Lower leg skin (tissue), 4 donors: Measurements from ENCODE around the gene CFAP54. TPM values are rescaled to one million over a fixed set of nuclear protein-coding genes. Genes with fewer than 3 reads are reported as not detected.
"Not testable (repeated sequence)": the region's sequence is repeated elsewhere in the genome, so short reads cannot be mapped to it uniquely, and the experiment has no call there.

ENCODE experiments used
- DNase-seq, 2 donors: peaks; one replicate each; pipeline ENCODE4 v3.0.0-alpha.2; 2019; ENCODE audit warnings: low spot score in 2 of 2
- H3K4me3 ChIP-seq: fragments of 200-600 bp; sonication (generic); 2 replicates; pipeline ENCODE4 v1.5.1; 2017; ENCODE audit warnings: mild to moderate bottlenecking, low read depth; ENCODE audit not compliant: poor library complexity, severe bottlenecking
- CTCF ChIP-seq, 3 donors: fragments of 450-650 bp; IDR thresholded peaks; one replicate each; pipeline ENCODE4 v1.5.1; 2016; ENCODE audit warnings: antibody characterized with exemption in 3 of 3, mild to moderate bottlenecking in 3 of 3, moderate library complexity in 2 of 3
- POLR2A ChIP-seq, 2 donors: fragments of 450-650 bp; IDR thresholded peaks; one replicate each; pipeline ENCODE4 v1.6.1; 2016 to 2017; ENCODE audit warnings: antibody characterized with exemption in 2 of 2, mild to moderate bottlenecking in 1 of 2, moderate library complexity in 1 of 2
- WGBS, 2 donors: methylation state at CpG; one replicate each; pipeline ENCODE4 v1.1.5; 2018; 5-methylcytosine and 5-hydroxymethylcytosine counted together
- intact Hi-C: fragments of 100-400 bp; cut with DNase I; formaldehyde crosslinking; loops from one replicate; pipeline ENCODE4 v1.15.0; 2023; ENCODE audit warnings: low total_unique reads
- total RNA-seq, 4 donors: library from RNA; depleted of rRNA; stranded (reverse); fragments of >200 nt; gene quantifications; one replicate each; pipeline ENCODE4 v1.1.0, GENCODE V29; 2016

The CFAP54 gene
- total RNA-seq, 4 donors from 2014 or later = 0.04 to 0.59 TPM; not detected in 2

GRCh38 chr12:96578526-96579125 is 89.2 kb downstream of the CFAP54 start:
- TF ChIP-seq POLR2A (IDR thresholded peaks at IDR 0.05) (no peak), CTCF (IDR thresholded peaks at IDR 0.05) (no peak)
- DNase-seq = no peak
- no peak overlapping the region for H3K4me3 ChIP-seq
- WGBS, 2 donors = 3% methylated on average over 3 of the region's 3 CpGs
- intact Hi-C loops = no loop called here

GRCh38 chr12:96585977-96586376 is 96.6 kb downstream of the CFAP54 start:
- 83 to 100% methylated on average over 1 of the region's 1 CpG for WGBS, 2 donors
- no peak overlapping the region for H3K4me3 ChIP-seq
- intact Hi-C loops = no loop called here
- TF ChIP-seq CTCF (IDR thresholded peaks at IDR 0.05) = no peak
- TF ChIP-seq POLR2A (IDR thresholded peaks at IDR 0.05) = no peak
- DNase-seq = no peak

GRCh38 chr12:96587691-96588090 is 98.3 kb downstream of the CFAP54 start:
- 54 to 66% methylated on average over 2 of the region's 2 CpGs for WGBS, 2 donors
- intact Hi-C loops = no loop called here

GRCh38 chr12:96590970-96591369 is 101.6 kb downstream of the CFAP54 start:
- TF ChIP-seq POLR2A (IDR thresholded peaks at IDR 0.05) (no peak), CTCF (IDR thresholded peaks at IDR 0.05) (no peak)
- WGBS, 2 donors = 63 to 66% methylated on average over 4 of the region's 4 CpGs
- intact Hi-C loops = no loop called here
- DNase-seq = no peak
- no peak overlapping the region for H3K4me3 ChIP-seq

More at GRCh38 chr12:96587691-96588090, 98.3 kb downstream of the CFAP54 start:
- TF ChIP-seq POLR2A (IDR thresholded peaks at IDR 0.05) (no peak), CTCF (IDR thresholded peaks at IDR 0.05) (no peak)
- DNase-seq = no peak
- H3K4me3 ChIP-seq = no peak overlapping the region

- DNase-seq, intact Hi-C loops, H3K4me3 ChIP-seq: not testable (repeated sequence)
- 93 to 96% methylated on average over 2 to 3 of the region's 3 CpGs for WGBS, 2 donors
These were observed 115.0 kb downstream of the CFAP54 start for GRCh38 chr12:96604374-96604773.

- intact Hi-C loops = no loop called here
- no peak overlapping the region for H3K4me3 ChIP-seq
- 85 to 92% methylated on average over 2 of the region's 2 CpGs for WGBS, 2 donors
- DNase-seq = no peak
- TF ChIP-seq CTCF (IDR thresholded peaks at IDR 0.05) = no peak
- no peak for TF ChIP-seq POLR2A (IDR thresholded peaks at IDR 0.05)
These were observed 116.3 kb downstream of the CFAP54 start for GRCh38 chr12:96605684-96606083.
